ENCODE measurements around the gene ARL8A. TPM values are rescaled to one million over a fixed set of nuclear protein-coding genes. Genes with fewer than 3 reads are reported as not detected.
"Not testable (repeated sequence)": the region's sequence is repeated elsewhere in the genome, so short reads cannot be mapped to it uniquely, and the experiment has no call there.

Gene ARL8A
- total RNA-seq, result 75.8 and 86.4 TPM in 2 replicates
- long read RNA-seq, result 0 reads

- Mint-ChIP-seq H3K4me3 (ENCODE audit: unreplicated experiment) (peak within 1 kb of the TSS; percentile 84), H3K27ac (ENCODE audit: unreplicated experiment) (peak within 1 kb of the TSS; percentile 84), H3K4me1 (ENCODE audit: unreplicated experiment) (peaks cover 24% of the 10 kb centered on the region), H3K27me3 (ENCODE audit: unreplicated experiment) (no peaks in the 10 kb centered on the region), H3K9me3 (ENCODE audit: unreplicated experiment) (no peaks in the 10 kb centered on the region), H3K36me3 (ENCODE audit: unreplicated experiment) (no peaks in the 10 kb centered on the region)
- TF ChIP-seq CTCF (IDR thresholded peaks at IDR 0.05), result no peak
- DNase-seq (ENCODE audit: extremely low spot score, unreplicated experiment), result peak; percentile 88
These were observed at the start of gene ARL8A for GRCh38 chr1:202144402-202145067. ARL8A (minus strand) TSS chr1:202144737; CDS start chr1:202144572, 165 bp downstream.

GRCh38 chr1:202194328-202194648 is 49.8 kb upstream of the ARL8A start:
- Mint-ChIP-seq H3K4me1 (ENCODE audit: unreplicated experiment) (peaks cover 11% of the 10 kb centered on the region), H3K9me3 (ENCODE audit: unreplicated experiment) (no peaks in the 10 kb centered on the region), H3K4me3 (ENCODE audit: unreplicated experiment) (peak overlapping the region; percentile 54), H3K27ac (ENCODE audit: unreplicated experiment) (no peak overlapping the region), H3K36me3 (ENCODE audit: unreplicated experiment) (no peaks in the 10 kb centered on the region), H3K27me3 (ENCODE audit: unreplicated experiment) (peaks cover 29% of the 10 kb centered on the region)
- DNase-seq (ENCODE audit: extremely low spot score, unreplicated experiment), result no peak
- no peak for TF ChIP-seq CTCF (IDR thresholded peaks at IDR 0.05)

GRCh38 chr1:202193614-202194327 is 49.2 kb upstream of the ARL8A start, which contains the start of gene LGR6:
LGR6 (plus strand) TSS chr1:202193799; CDS start chr1:202193990, 191 bp downstream.
- H3K4me3 Mint-ChIP-seq (ENCODE audit: unreplicated experiment), result peak within 1 kb of the TSS; percentile 73
- no peak for DNase-seq (ENCODE audit: extremely low spot score, unreplicated experiment)
- H3K27ac Mint-ChIP-seq (ENCODE audit: unreplicated experiment), result peak within 1 kb of the TSS; percentile 19

GRCh38 chr1:202192770-202193613 is 48.5 kb upstream of the ARL8A start:
- H3K9me3 Mint-ChIP-seq (ENCODE audit: unreplicated experiment), result no peaks in the 10 kb centered on the region
- H3K27me3 Mint-ChIP-seq (ENCODE audit: unreplicated experiment), result peaks cover 30% of the 10 kb centered on the region
- H3K4me3 Mint-ChIP-seq (ENCODE audit: unreplicated experiment), result peak overlapping the region; percentile 73
- TF ChIP-seq CTCF (IDR thresholded peaks at IDR 0.05), result peak; percentile 93
- H3K36me3 Mint-ChIP-seq (ENCODE audit: unreplicated experiment), result no peaks in the 10 kb centered on the region
- H3K27ac Mint-ChIP-seq (ENCODE audit: unreplicated experiment), result no peak overlapping the region
- H3K4me1 Mint-ChIP-seq (ENCODE audit: unreplicated experiment), result peaks cover 9% of the 10 kb centered on the region
- DNase-seq (ENCODE audit: extremely low spot score, unreplicated experiment), result peak; percentile 89

More at GRCh38 chr1:202193614-202194327, 49.2 kb upstream of the ARL8A start, which contains the start of gene LGR6:
- H3K36me3 Mint-ChIP-seq (ENCODE audit: unreplicated experiment), result no peaks in the 10 kb centered on the region
- H3K9me3 Mint-ChIP-seq (ENCODE audit: unreplicated experiment), result no peaks in the 10 kb centered on the region
- TF ChIP-seq CTCF (IDR thresholded peaks at IDR 0.05), result peak; percentile 16
- H3K27me3 Mint-ChIP-seq (ENCODE audit: unreplicated experiment), result peaks cover 29% of the 10 kb centered on the region
- H3K4me1 Mint-ChIP-seq (ENCODE audit: unreplicated experiment), result peaks cover 9% of the 10 kb centered on the region

- not testable (repeated sequence) for H3K4me1 Mint-ChIP-seq (ENCODE audit: unreplicated experiment); H3K4me3 Mint-ChIP-seq (ENCODE audit: unreplicated experiment); H3K36me3 Mint-ChIP-seq (ENCODE audit: unreplicated experiment); DNase-seq (ENCODE audit: extremely low spot score, unreplicated experiment); H3K9me3 Mint-ChIP-seq (ENCODE audit: unreplicated experiment); H3K27ac Mint-ChIP-seq (ENCODE audit: unreplicated experiment)
- peaks cover 27% of the 10 kb centered on the region for H3K27me3 Mint-ChIP-seq (ENCODE audit: unreplicated experiment)
These were observed 46.9 kb upstream of the ARL8A start for GRCh38 chr1:202191391-202191790.

All from osteocyte (in vitro differentiated cells).